Erythroblast (primary cell): ENCODE results near the gene CDC27.

Source experiments
- GATA1 ChIP-seq: IDR thresholded peaks from 2 replicates; pipeline ENCODE4 v1.6.1; 2011; ENCODE audit warnings: low read depth, mild to moderate bottlenecking, control low read depth, low read length, moderate library complexity
- POLR2A ChIP-seq: IDR thresholded peaks from 2 replicates; pipeline ENCODE4 v1.6.1; 2011; ENCODE audit warnings: mild to moderate bottlenecking, low read length

DNA sequence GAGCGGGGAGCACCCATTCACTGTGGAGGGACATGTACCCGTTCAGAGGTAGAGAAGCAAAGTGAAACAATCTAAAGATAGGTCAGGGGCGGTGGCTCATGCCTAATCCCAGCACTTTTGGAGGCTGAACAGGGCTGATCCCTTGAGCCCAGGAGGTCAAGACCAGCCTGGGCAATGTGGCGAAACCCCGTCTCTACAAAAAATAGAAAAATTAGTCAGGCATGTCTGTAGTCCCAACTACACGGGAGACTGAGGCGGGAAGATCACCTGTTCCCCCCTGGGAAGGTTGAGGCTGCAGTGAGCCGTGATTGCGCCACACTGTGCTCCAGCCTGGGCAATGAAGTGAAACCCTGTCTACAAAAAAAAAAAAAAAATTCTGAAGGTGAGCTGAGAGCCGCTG, 41.8 kb upstream of the CDC27 start:
- no peak for TF ChIP-seq POLR2A
- TF ChIP-seq GATA1, result no peak
